GM19035 (cell line): Measurements from ENCODE around the gene ANKZF1.

Experiments
- ATAC-seq: cut with Tn5 transposase; IDR thresholded peaks from one replicate; pipeline ENCODE4 v1.9.1; 2021; ENCODE audit not compliant: unreplicated experiment

ANKZF1 gene

DNA sequence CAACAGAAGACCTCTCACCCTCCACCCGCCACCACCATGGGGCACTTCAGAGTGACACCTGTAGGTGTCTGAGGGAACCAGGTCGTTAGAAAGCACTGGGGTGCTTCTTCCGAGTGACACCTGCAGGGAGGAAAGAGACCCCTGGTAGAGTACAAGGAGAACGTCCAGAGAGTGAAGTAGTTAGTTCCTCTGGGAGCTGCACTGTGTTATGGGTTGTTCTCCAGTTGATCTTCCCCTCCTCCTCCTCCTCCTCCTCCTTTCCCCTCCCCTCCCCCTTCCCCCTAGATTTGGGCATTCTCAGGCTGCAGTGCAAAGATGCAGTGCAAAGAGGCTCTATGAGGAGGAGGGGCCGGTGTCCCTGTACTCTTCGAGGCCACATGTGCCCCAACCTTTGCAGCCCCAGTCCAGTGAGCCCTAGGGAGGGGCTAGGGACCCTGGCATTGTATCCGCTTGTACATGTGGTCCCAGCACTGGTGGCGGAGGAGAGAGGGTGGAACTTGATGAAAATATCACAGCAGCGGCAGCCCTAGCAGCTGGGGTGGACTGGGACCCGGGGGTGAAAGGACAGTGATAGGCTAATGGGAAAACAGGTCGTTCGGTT, 50.4 kb downstream of the ANKZF1 start:
- no peak for ATAC-seq

DNA sequence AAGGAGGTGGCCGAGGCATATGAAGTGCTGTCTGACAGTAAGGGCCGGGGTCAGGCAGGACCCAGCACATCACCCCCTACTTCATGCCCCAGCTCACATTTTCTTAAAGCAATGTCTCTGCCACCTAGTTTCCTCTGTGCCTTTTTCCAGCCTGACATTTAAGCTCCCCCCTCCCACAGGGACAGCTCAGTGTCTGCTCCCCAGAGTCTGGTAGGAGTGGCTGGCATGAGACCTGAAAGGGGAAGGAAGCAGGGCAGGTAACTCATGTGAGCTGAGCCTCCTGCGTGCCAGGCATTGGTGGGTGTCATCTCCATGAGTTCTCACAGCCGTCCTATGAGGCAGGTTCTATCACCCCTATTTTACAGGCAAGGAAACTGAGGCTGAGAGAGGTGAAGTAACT, 51.0 kb downstream of the ANKZF1 start:
- ATAC-seq, result no peak

GRCh38 chr2:219281588-219281987, 52.0 kb downstream of the ANKZF1 start:
- no peak for ATAC-seq

- ATAC-seq, result no peak
These were observed 52.8 kb downstream of the ANKZF1 start for GRCh38 chr2:219282375-219282774.

DNA sequence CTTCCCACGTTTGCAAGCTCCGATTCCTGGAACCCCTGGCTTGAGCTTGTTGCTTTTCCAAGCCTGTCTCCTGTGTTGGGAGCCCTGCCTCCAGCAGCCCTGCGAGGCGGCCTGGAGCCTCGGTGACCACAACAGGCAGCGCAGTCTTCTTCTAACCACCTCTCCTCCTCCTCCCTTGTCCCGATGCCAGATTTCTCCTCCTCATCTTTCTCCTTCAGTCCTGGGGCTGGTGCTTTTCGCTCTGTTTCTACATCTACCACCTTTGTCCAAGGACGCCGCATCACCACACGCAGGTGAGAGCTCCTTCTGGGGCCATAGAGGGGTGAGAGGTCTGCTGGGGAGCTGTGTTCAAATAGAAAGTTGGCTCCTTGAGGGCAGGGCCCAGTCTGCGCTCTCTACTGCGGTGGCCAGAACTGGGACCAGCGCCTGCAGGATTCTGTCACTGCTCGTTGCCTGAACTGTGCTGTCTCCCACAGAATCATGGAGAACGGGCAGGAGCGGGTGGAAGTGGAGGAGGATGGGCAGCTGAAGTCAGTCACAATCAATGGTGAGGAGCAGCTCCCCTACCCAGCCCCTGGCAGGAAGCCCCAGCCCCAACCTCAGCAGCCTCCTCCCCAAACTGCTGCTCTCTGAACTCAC, 53.5 kb downstream of the ANKZF1 start:
- no peak for ATAC-seq

GRCh38 chr2:219284501-219285372, 55.1 kb downstream of the ANKZF1 start:
- ATAC-seq, result no peak

- ATAC-seq, result no peak
These were observed 55.7 kb downstream of the ANKZF1 start for GRCh38 chr2:219285373-219285735.

- no peak for ATAC-seq
These were observed 56.4 kb downstream of the ANKZF1 start for GRCh38 chr2:219285894-219286425.
